GM12892 (cell line): ENCODE data around the gene DNM3.

Experiments
- DNase-seq: peaks from one replicate; pipeline ENCODE4 v3.0.0; 2011; ENCODE audit not compliant: insufficient read length
- FAIRE-seq: peaks from 2 replicates; lab custom pipeline; 2011; peaks lifted over from hg19 to GRCh38; lab: Jason Lieb, UNC
- POLR2A ChIP-seq: IDR thresholded peaks from 2 replicates; pipeline ENCODE4 v1.6.1; 2011; ENCODE audit warnings: low read depth, low read length, control low read depth
- POLR2AphosphoS5 ChIP-seq: IDR thresholded peaks from 2 replicates; pipeline ENCODE4 v1.6.1; 2011; ENCODE audit warnings: low read depth, low read length, control low read depth
- TAF1 ChIP-seq: IDR thresholded peaks from 2 replicates; pipeline ENCODE4 v1.6.1; 2011; ENCODE audit warnings: low read depth, mild to moderate bottlenecking, control low read depth, low read length, borderline replicate concordance

DNM3 gene

DNA sequence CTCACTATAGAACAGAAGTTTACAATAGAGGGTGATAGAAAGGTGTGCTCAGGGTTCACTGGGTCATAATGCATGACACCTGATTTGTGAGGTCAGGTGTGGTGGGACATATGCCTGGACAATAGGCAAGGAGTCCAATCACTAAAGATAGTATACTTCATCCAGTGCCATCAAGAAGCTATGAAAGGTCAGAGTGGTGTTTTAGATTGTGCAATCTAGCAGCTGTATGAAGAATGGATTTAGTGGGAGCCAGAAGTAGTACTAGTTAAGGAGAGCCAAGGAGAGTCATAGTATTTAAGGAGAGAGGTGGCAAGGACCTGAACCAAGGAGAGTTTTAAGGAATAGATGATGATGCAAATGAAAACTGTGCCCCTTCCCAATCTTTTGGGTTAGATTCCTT lies 498.5 kb downstream of the DNM3 start:
- no peak for TF ChIP-seq TAF1
- no peak for TF ChIP-seq POLR2AphosphoS5
- TF ChIP-seq POLR2A = no peak
- FAIRE-seq (no peak), DNase-seq (no peak)

- TF ChIP-seq POLR2A (no peak), POLR2AphosphoS5 (no peak), TAF1 (no peak)
- FAIRE-seq (no peak), DNase-seq (no peak)
These were observed 499.2 kb downstream of the DNM3 start for GRCh38 chr1:172340520-172340919.

DNA sequence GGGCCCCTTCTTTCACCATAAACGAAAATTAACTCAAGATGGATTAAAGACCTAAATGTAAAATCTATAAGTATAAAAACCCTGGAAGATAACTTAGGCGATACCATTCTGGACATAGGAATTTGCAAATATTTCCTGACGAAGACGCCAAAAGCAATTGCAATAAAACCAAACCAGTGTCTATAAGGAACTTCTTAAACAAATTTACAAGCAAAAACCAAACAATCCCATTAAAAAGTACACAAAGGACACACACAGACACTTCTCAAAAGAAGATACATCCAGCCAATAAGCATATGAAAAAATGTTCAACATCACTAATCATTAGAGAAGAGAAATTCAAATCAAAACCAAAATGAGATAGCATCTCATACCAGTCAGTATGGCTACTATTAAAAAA lies 500.4 kb downstream of the DNM3 start:
- TF ChIP-seq POLR2A (no peak), POLR2AphosphoS5 (no peak), TAF1 (no peak)
- no peak for FAIRE-seq
- no peak for DNase-seq

DNA sequence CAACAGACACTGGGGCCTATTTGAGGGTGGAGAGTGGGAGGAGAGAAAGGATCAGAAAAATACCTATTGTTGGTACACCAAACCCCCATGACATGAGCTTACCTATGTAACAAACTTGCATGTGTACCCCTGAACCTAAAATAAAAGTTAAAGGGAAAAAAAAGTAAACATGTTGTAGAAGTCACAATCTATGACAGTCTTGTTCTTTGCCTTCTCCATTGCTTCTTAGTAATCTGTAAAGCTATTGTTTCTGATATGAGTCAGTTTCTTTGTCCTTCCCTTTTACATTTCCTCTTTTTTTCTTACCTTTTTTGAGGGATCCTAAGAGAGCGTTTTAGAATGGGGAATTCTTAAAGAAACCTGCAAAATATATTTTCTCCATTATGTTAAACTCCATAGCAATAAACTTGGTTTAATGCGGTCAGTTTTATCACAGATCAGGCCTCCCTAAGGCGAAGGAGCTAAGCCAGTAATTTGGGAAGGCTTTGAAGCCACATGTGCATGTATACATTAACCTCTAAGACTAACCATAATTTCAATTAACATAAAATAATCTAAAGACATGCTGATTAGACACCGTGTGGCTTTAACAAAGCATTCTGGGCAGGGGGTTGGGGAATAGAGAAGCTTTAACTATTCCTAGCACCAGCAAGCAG lies 501.4 kb downstream of the DNM3 start:
- DNase-seq (no peak), FAIRE-seq (peak; percentile 75)
- TF ChIP-seq POLR2AphosphoS5 = no peak
- no peak for TF ChIP-seq POLR2A
- TF ChIP-seq TAF1 = no peak

GRCh38 chr1:172343240-172344160 lies 502.2 kb downstream of the DNM3 start:
- no peak for DNase-seq
- peak; percentile 44 for FAIRE-seq
- no peak for TF ChIP-seq POLR2AphosphoS5
- TF ChIP-seq POLR2A = no peak
- TF ChIP-seq TAF1 = no peak

GRCh38 chr1:172344444-172344843 lies 503.1 kb downstream of the DNM3 start:
- FAIRE-seq (no peak), DNase-seq (no peak)
- TF ChIP-seq POLR2AphosphoS5 = no peak
- no peak for TF ChIP-seq POLR2A
- TF ChIP-seq TAF1 = no peak

DNA sequence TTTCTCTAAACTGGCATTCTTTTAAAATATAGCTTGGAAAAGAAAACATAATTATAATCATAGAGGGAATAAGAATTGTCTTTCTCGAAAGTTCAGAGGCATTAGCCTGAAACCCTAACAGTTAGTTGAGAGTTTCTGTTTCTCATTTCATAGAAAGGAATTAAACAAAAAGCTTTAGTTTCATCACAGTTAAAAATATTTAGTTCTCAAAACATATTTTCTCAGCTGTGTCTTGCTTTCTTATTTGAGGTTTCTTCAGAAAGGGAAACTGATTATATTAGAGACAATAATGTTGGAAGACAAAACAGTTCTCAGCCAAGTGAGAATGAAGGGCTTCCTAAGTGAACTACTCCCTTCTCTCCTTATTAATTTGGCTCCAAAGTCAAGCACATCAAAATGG lies 503.8 kb downstream of the DNM3 start:
- DNase-seq = no peak
- TF ChIP-seq POLR2A = no peak
- TF ChIP-seq TAF1 = no peak
- no peak for TF ChIP-seq POLR2AphosphoS5
- no peak for FAIRE-seq

GRCh38 chr1:172347416-172347815 lies 506.1 kb downstream of the DNM3 start:
- DNase-seq (no peak), FAIRE-seq (no peak)
- TF ChIP-seq POLR2A (no peak), POLR2AphosphoS5 (no peak), TAF1 (no peak)

DNA sequence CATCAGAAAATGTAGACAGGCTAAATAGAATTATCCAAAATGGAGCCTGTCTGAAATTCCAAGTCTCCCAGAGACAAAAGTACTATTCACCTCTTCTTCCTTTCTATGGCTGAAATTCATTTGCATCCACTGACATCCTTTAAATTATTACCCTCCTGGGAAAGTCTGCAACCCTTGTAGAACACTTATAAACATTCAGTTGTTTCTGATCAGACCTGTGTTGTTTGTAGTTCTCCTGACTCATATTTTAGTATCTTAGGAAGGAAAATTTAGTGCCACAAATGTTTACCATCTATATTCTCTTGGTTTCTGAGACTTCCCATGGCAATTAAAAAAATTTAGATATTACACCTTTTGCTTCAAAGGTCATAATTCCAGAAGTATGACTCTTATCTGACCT lies 509.6 kb downstream of the DNM3 start:
- TF ChIP-seq POLR2AphosphoS5 = no peak
- TF ChIP-seq POLR2A = no peak
- no peak for TF ChIP-seq TAF1
- FAIRE-seq (no peak), DNase-seq (no peak)

DNA sequence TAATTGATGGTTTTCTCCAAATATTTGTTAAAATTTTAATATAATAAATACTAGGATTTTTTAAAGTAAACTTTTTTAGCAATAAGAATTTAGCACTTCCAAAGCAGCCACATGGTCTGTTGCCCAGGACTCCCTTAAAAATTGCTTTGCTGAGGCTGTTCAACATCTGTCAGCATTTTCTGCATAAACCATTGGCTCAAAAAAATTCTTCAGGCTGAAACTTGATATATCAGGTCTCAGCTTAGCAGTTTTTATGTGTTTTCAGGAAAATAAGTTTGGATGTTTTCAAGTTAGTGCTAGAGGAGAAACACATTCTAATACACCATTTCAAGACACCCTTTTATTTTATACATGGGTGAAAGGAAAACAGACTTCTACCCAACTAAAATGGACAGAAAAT lies 510.0 kb downstream of the DNM3 start:
- TF ChIP-seq POLR2AphosphoS5 (no peak), POLR2A (no peak)
- no peak for FAIRE-seq
- no peak for DNase-seq

GRCh38 chr1:172351754-172352161 lies 510.5 kb downstream of the DNM3 start:
- TF ChIP-seq POLR2AphosphoS5 (no peak), TAF1 (no peak), POLR2A (no peak)
- no peak for FAIRE-seq
- DNase-seq = no peak

DNA sequence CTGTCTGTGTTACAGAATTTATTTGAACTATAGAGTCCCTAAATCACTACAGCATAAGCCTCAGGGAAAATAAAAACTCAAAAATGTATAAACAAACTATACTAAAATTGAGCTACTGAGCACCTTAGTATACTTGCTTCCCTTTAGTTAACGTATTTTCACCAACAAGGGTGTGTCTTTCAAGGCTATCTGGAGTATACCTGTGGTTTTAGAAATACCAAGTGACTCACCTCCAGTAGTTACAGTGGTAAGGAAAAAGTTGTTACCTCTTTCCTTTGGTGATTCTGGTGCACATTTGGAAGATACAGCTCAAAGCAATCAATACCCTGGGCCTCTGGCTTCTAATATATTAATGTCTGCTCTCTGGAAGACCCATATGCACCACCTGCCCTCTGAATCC lies 511.1 kb downstream of the DNM3 start:
- DNase-seq = no peak
- FAIRE-seq = no peak
- no peak for TF ChIP-seq TAF1
- TF ChIP-seq POLR2A = no peak
- no peak for TF ChIP-seq POLR2AphosphoS5
